Smooth muscle cell (in vitro differentiated cells): ENCODE results near the gene PLCB4. TPM values are rescaled to one million over a fixed set of nuclear protein-coding genes. Genes with fewer than 3 reads are reported as not detected.

Experiments used
- DNase-seq: peaks from one replicate; lab custom pipeline; 2025; ENCODE audit not compliant: unreplicated experiment; lab: John Stamatoyannopoulos, UW
- H2AFZ ChIP-seq: fragments of 200-600 bp; sonication (generic); 2 replicates; pipeline ENCODE4 v1.6.0; 2016; ENCODE audit warnings: antibody characterized with exemption, low read depth, mild to moderate bottlenecking
- H3F3A ChIP-seq: fragments of 200-600 bp; sonication (generic); 2 replicates; pipeline ENCODE4 v1.6.0; 2017; ENCODE audit warnings: antibody characterized with exemption, low read depth
- H3K27ac ChIP-seq: fragments of 200-600 bp; sonication (generic); 2 replicates; pipeline ENCODE4 v1.5.1; 2016; ENCODE audit warnings: low read depth, mild to moderate bottlenecking
- H3K27me3 ChIP-seq: fragments of 200-600 bp; sonication (generic); 2 replicates; pipeline ENCODE4 v1.6.1; 2016; ENCODE audit warnings: low read depth, mild to moderate bottlenecking
- H3K36me3 ChIP-seq: fragments of 200-600 bp; sonication (generic); 2 replicates; pipeline ENCODE4 v1.5.1; 2016; ENCODE audit warnings: low read depth
- H3K4me1 ChIP-seq: fragments of 200-600 bp; sonication (generic); 2 replicates; pipeline ENCODE4 v1.5.1; 2016; ENCODE audit warnings: low read depth
- H3K4me2 ChIP-seq: fragments of 200-600 bp; sonication (generic); 2 replicates; pipeline ENCODE4 v1.6.0; 2016; ENCODE audit warnings: mild to moderate bottlenecking
- H3K4me3 ChIP-seq: fragments of 200-600 bp; sonication (generic); 2 replicates; pipeline ENCODE4 v1.5.1; 2016; ENCODE audit warnings: mild to moderate bottlenecking
- H3K79me2 ChIP-seq: fragments of 200-600 bp; sonication (generic); 2 replicates; pipeline ENCODE4 v1.6.0; 2016; ENCODE audit warnings: low read depth, mild to moderate bottlenecking
- H3K9ac ChIP-seq: fragments of 200-600 bp; sonication (generic); 2 replicates; pipeline ENCODE4 v1.6.0; 2016; ENCODE audit warnings: low read depth
- H3K9me3 ChIP-seq: fragments of 200-600 bp; sonication (generic); replicated peaks from 2 replicates; pipeline ENCODE4 v1.5.1; 2016; ENCODE audit warnings: low read depth
- H4K20me1 ChIP-seq: fragments of 200-600 bp; sonication (generic); 2 replicates; pipeline ENCODE4 v1.6.0; 2016; ENCODE audit warnings: low read depth
- WGBS: methylation state at CpG from one replicate; pipeline ENCODE4 v1.1.7; 2016; ENCODE audit warnings: low lambda C conversion rate; 5-methylcytosine and 5-hydroxymethylcytosine counted together
- polyA plus RNA-seq: library from polyadenylated mRNA; unstranded; fragments of >200 nt; fragmentation: Nextera tagmentation; extraction: Ambion mirVana; gene quantifications from 2 replicates; pipeline ENCODE4 v1.2.1, GENCODE V29; 2016
- total RNA-seq: library from RNA; depleted of rRNA; stranded (reverse); fragments of >200 nt; gene quantifications from 2 replicates; pipeline ENCODE4 v1.2.3, GENCODE V29; 2014
- TF ChIP-seq, protein P1 (sequence below): fragments of 200-600 bp; sonication (generic); IDR thresholded peaks from 2 replicates; pipeline ENCODE4 v1.5.1; 2017; ENCODE audit warnings: borderline replicate concordance, mild to moderate bottlenecking, antibody characterized with exemption; ENCODE audit not compliant: insufficient read depth, poor library complexity, severe bottlenecking

PLCB4 gene
- total and polyA plus RNA-seq, 2 experiments from 2014 or later, result 3.0 to 5.3 TPM

DNA sequence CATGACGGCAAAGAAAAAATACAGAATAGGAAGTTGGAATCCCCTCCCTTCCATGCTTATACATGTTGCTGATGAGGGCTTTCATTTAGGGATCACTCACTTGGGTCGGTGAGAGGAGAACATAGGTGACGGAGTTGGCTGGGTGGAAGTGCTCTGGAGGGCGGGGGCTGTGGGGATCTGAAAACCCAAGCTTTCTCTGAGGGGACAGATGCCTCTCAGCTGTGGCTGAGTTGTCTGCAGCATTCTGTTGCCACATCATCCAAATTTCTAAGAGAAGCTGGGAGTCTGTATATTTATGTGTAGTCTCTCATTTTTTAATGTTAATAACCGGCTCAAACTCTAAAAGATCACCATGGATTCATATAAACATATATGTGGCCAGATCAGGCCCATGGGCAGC, 141.5 kb downstream of the PLCB4 start:
- H4K20me1 ChIP-seq, result no peaks in the 10 kb centered on the region
- H2AFZ ChIP-seq, result no peak overlapping the region

GRCh38 chr20:9211016-9211760, 142.3 kb downstream of the PLCB4 start:
- H3K9ac ChIP-seq, result no peak overlapping the region
- H3K9me3 ChIP-seq, result no peaks in the 10 kb centered on the region
- H3K27ac ChIP-seq, result no peak overlapping the region
- TF ChIP-seq, protein P1, sequence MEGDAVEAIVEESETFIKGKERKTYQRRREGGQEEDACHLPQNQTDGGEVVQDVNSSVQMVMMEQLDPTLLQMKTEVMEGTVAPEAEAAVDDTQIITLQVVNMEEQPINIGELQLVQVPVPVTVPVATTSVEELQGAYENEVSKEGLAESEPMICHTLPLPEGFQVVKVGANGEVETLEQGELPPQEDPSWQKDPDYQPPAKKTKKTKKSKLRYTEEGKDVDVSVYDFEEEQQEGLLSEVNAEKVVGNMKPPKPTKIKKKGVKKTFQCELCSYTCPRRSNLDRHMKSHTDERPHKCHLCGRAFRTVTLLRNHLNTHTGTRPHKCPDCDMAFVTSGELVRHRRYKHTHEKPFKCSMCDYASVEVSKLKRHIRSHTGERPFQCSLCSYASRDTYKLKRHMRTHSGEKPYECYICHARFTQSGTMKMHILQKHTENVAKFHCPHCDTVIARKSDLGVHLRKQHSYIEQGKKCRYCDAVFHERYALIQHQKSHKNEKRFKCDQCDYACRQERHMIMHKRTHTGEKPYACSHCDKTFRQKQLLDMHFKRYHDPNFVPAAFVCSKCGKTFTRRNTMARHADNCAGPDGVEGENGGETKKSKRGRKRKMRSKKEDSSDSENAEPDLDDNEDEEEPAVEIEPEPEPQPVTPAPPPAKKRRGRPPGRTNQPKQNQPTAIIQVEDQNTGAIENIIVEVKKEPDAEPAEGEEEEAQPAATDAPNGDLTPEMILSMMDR, result no peak
- no peaks in the 10 kb centered on the region for H3F3A ChIP-seq
- H4K20me1 ChIP-seq, result no peaks in the 10 kb centered on the region
- H3K4me3 ChIP-seq, result no peak overlapping the region
- no peak overlapping the region for H2AFZ ChIP-seq
- 51% methylated on average over 4 of the region's 4 CpGs for WGBS
- H3K27me3 ChIP-seq, result no peaks in the 10 kb centered on the region
- DNase-seq, result no peak
- H3K79me2 ChIP-seq, result no peaks in the 10 kb centered on the region
- no peaks in the 10 kb centered on the region for H3K4me1 ChIP-seq
- H3K36me3 ChIP-seq, result no peaks in the 10 kb centered on the region
- no peak overlapping the region for H3K4me2 ChIP-seq

More for the DNA sequence above, 141.5 kb downstream of the PLCB4 start:
- DNase-seq, result no peak
- Histone ChIP-seq H3K9ac (no peak overlapping the region), H3K36me3 (no peaks in the 10 kb centered on the region), H3K4me2 (no peak overlapping the region), H3K4me3 (no peak overlapping the region), H3F3A (no peaks in the 10 kb centered on the region), H3K27ac (no peak overlapping the region), H3K79me2 (no peaks in the 10 kb centered on the region), H3K4me1 (no peaks in the 10 kb centered on the region), H3K9me3 (no peaks in the 10 kb centered on the region), H3K27me3 (no peaks in the 10 kb centered on the region)
- WGBS, result 95% methylated on average over 5 of the region's 5 CpGs
- TF ChIP-seq, protein P1, result no peak

DNA sequence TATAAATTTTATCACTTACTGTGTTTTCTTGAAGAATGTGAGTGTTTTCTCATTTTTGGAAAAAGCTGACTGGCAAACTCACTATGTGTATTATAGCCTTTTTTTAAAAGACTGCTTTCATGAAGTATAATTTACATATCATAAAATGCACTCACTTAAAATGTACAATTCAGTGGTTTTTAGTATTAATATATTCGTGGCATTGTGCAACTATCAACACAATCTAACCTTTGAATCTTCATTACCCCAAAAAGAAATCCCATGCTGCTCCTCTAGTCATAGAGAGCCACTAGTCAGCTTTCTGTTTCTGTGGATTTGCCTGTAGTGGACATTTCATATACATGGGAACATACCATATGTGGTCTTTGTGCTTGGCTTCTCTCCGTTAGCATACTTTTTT, 143.8 kb downstream of the PLCB4 start:
- Histone ChIP-seq H3K4me2 (no peak overlapping the region), H4K20me1 (no peaks in the 10 kb centered on the region), H2AFZ (no peak overlapping the region), H3K36me3 (no peaks in the 10 kb centered on the region), H3K27ac (no peak overlapping the region), H3K4me1 (no peaks in the 10 kb centered on the region), H3K27me3 (no peaks in the 10 kb centered on the region), H3K9ac (no peak overlapping the region), H3K9me3 (no peaks in the 10 kb centered on the region), H3K4me3 (no peak overlapping the region), H3K79me2 (no peaks in the 10 kb centered on the region), H3F3A (no peaks in the 10 kb centered on the region)
- TF ChIP-seq, protein P1, result no peak
- 91% methylated on average over 2 of the region's 2 CpGs for WGBS
- no peak for DNase-seq

GRCh38 chr20:9214685-9215084, 145.8 kb downstream of the PLCB4 start:
- H3F3A ChIP-seq, result no peaks in the 10 kb centered on the region
- no peak overlapping the region for H3K4me2 ChIP-seq
- H3K27ac ChIP-seq, result no peak overlapping the region
- H3K4me3 ChIP-seq, result no peak overlapping the region
- H3K27me3 ChIP-seq, result no peaks in the 10 kb centered on the region
- no peaks in the 10 kb centered on the region for H3K4me1 ChIP-seq
- DNase-seq, result no peak
- TF ChIP-seq, protein P1, result no peak
- no peak overlapping the region for H2AFZ ChIP-seq
- WGBS, result 50% methylated on average over 3 of the region's 3 CpGs
- no peaks in the 10 kb centered on the region for H3K79me2 ChIP-seq
- H3K9ac ChIP-seq, result no peak overlapping the region
- no peaks in the 10 kb centered on the region for H4K20me1 ChIP-seq
- H3K9me3 ChIP-seq, result no peaks in the 10 kb centered on the region
- no peaks in the 10 kb centered on the region for H3K36me3 ChIP-seq
